ENCODE data around the gene NRP2.

DNA sequence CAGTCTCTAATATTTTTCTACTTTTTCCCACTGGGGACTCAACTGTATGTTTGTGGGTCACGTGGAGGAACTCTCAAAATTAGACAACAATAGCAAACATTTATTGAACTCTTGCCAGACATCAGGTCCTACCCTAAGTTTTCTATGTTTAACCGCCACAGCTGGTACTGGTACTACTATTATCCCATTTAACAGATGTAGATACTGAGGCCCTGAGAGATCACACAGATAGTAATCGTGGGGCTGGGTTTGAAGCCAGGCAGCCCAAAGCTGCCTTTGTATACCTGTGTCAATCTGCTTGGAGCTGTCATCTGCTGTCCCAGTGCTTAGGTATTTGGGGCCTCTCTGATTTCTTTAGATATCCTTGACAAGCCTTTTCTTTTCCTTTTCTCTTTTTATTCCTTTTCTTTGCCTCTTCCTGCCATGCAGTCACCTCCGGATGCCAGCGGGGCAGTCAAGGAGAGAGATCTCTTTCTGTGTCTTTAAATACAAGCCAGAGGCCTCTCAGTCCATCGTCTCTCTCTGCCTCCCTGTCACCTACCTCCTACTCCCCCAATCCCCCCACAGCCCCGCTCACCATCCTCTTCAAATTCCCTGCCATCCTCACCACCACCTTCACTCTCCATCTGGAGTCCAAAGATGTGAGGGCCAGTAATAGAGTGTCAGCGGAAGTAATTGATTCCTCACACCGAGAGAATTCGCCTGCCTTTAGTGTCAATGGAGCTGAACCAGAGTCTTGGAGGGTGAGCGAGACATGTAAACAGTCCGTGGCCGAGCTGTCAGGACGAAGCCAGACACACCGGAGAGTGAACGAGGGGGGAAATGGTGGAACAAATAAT, 23.4 kb downstream of the NRP2 start:
- TF ChIP-seq, protein P1, sequence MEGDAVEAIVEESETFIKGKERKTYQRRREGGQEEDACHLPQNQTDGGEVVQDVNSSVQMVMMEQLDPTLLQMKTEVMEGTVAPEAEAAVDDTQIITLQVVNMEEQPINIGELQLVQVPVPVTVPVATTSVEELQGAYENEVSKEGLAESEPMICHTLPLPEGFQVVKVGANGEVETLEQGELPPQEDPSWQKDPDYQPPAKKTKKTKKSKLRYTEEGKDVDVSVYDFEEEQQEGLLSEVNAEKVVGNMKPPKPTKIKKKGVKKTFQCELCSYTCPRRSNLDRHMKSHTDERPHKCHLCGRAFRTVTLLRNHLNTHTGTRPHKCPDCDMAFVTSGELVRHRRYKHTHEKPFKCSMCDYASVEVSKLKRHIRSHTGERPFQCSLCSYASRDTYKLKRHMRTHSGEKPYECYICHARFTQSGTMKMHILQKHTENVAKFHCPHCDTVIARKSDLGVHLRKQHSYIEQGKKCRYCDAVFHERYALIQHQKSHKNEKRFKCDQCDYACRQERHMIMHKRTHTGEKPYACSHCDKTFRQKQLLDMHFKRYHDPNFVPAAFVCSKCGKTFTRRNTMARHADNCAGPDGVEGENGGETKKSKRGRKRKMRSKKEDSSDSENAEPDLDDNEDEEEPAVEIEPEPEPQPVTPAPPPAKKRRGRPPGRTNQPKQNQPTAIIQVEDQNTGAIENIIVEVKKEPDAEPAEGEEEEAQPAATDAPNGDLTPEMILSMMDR (IDR thresholded peaks at IDR 0.05 in 8 of 11, conservative IDR thresholded peaks at IDR 0.05 in 3 of 11), result no peak
- no peak for TF ChIP-seq POLR2A (IDR thresholded peaks at IDR 0.05)
